Motor neuron (in vitro differentiated cells): Measurements from ENCODE around the gene ZNF367. TPM values are rescaled to one million over a fixed set of nuclear protein-coding genes. Genes with fewer than 3 reads are reported as not detected.
"Not testable (repeated sequence)": the region's sequence is repeated elsewhere in the genome, so short reads cannot be mapped to it uniquely, and the experiment has no call there.

ENCODE experiments used
- ATAC-seq, 8 experiments: fragments of 200-7000 bp; cut with Tn5 transposase; replicated peaks in 6 of 8; 2 replicates each; pipeline ENCODE4 v1.8.0; 2021; ENCODE audit warnings: mild to moderate bottlenecking in 8 of 8, moderate library complexity in 8 of 8
- H3K27ac ChIP-seq, 2 donors: fragments of 250-450 bp; sonication (Bioruptor Pico); 2 replicates each; pipeline ENCODE4 v1.9.0; 2021; ENCODE audit warnings: antibody characterized with exemption in 2 of 2, mild to moderate bottlenecking in 2 of 2, moderate library complexity in 1 of 2
- H3K4me1 ChIP-seq, 2 donors: fragments of 250-450 bp; sonication (Bioruptor Pico); replicated peaks in 1 of 2; 2 replicates each; pipeline ENCODE4 v1.6.1; 2021; ENCODE audit warnings: antibody characterized with exemption in 2 of 2, mild to moderate bottlenecking in 2 of 2, moderate library complexity in 1 of 2
- H3K4me3 ChIP-seq, 5 donors: fragments of 250-450 bp; sonication (Bioruptor Pico); 2 replicates each; pipeline ENCODE4 v1.9.0; 2021; ENCODE audit warnings: antibody characterized with exemption in 5 of 5, mild to moderate bottlenecking in 5 of 5, moderate library complexity in 4 of 5
- WGBS, 10 experiments: fragments of 450-650 bp; shearing (Covaris generic); methylation state at CpG; one replicate each; pipeline ENCODE4 v1.0.0; 2022; 5-methylcytosine and 5-hydroxymethylcytosine counted together
- in situ Hi-C, 9 experiments: fragments of 400-800 bp; cut with MboI; loops; one replicate each; pipeline ENCODE4 v1.15.0; 2021; ENCODE audit warnings: low sequenced_read_pairs in 9 of 9, low pct_unique_long_range_greater_than_20kb in 2 of 9; ENCODE audit not compliant: unreplicated experiment in 9 of 9
- total RNA-seq, 8 experiments: library from RNA; unstranded; fragments of 300-600 nt; gene quantifications; 2 replicates each; pipeline versions ENCODE4 v1.2.3 to v1.2.4, GENCODE V29; 2022

Gene ZNF367
- total RNA-seq, 8 experiments from 2014 or later = 0.25 to 10.9 (median 1.8) TPM

- in situ Hi-C loops = no loop called here
- WGBS, 10 experiments = 86 to 100% (median 100%) methylated on average over 1 of the region's 1 CpG
- Histone ChIP-seq H3K4me1 (no peaks in the 10 kb centered on the region), H3K4me3 (no peak overlapping the region), H3K27ac (no peak overlapping the region)
- ATAC-seq = no peak
These were observed 50.2 kb downstream of the ZNF367 start for GRCh38 chr9:96367943-96368342.

GRCh38 chr9:96363175-96363967, 54.8 kb downstream of the ZNF367 start:
- in situ Hi-C loops = no loop called here
- 89 to 97% (median 94%) methylated on average over 4 to 9 of the region's 9 CpGs for WGBS, 10 experiments
- Histone ChIP-seq H3K4me1 (no peaks in the 10 kb centered on the region), H3K4me3 (no peak overlapping the region), H3K27ac (no peak overlapping the region)
- ATAC-seq = no peak

GRCh38 chr9:96362119-96362518, 56.1 kb downstream of the ZNF367 start:
- in situ Hi-C loops, H3K27ac ChIP-seq: not testable (repeated sequence)
- 67 to 100% (median 95%) methylated on average over 1 to 6 of the region's 6 CpGs; no CpG with 5 or more reads in 1 of the 10 experiments for WGBS, 10 experiments

GRCh38 chr9:96361668-96362067, 56.5 kb downstream of the ZNF367 start:
- no peaks in the 10 kb centered on the region for H3K4me1 ChIP-seq
- no peak overlapping the region for H3K4me3 ChIP-seq
- no peak for ATAC-seq
- H3K27ac ChIP-seq = no peak overlapping the region
- in situ Hi-C loops = no loop called here
- 40 to 100% (median 94%) methylated on average over 1 to 6 of the region's 6 CpGs; no CpG with 5 or more reads in 1 of the 10 experiments for WGBS, 10 experiments

More at GRCh38 chr9:96362119-96362518, 56.1 kb downstream of the ZNF367 start:
- not testable (repeated sequence) for H3K4me3 ChIP-seq, H3K4me1 ChIP-seq, ATAC-seq

- in situ Hi-C loops = no loop called here
- Histone ChIP-seq H3K4me3 (no peak overlapping the region), H3K4me1 (no peaks in the 10 kb centered on the region), H3K27ac (no peak overlapping the region)
- WGBS, 10 experiments = 0 to 90% (median 82%) methylated on average over 1 to 2 of the region's 2 CpGs; no CpG with 5 or more reads in 4 of the 10 experiments
- ATAC-seq = no peak
These were observed 57.2 kb downstream of the ZNF367 start for GRCh38 chr9:96360976-96361375.

- 20 to 100% (median 100%) methylated on average over 1 to 3 of the region's 6 CpGs; no CpG with 5 or more reads in 4 of the 10 experiments for WGBS, 10 experiments
- in situ Hi-C loops, H3K4me3 ChIP-seq, H3K4me1 ChIP-seq, H3K27ac ChIP-seq: not testable (repeated sequence)
- ATAC-seq = peak in 2 of 8 experiments; percentile 75 to 80
These were observed 57.6 kb downstream of the ZNF367 start for GRCh38 chr9:96360523-96360922.

- peaks cover 17 to 22% of the 10 kb centered on the region in 2 donors for H3K4me1 ChIP-seq
- WGBS, 10 experiments = 0 to 100% (median 17%) methylated on average over 1 of the region's 1 CpG; no CpG with 5 or more reads in 2 of the 10 experiments
These were observed 67.3 kb downstream of the ZNF367 start for GRCh38 chr9:96350866-96351265.

GRCh38 chr9:96348261-96348660, 69.9 kb downstream of the ZNF367 start:
- 71 to 100% (median 100%) methylated on average over 1 to 3 of the region's 5 CpGs; no CpG with 5 or more reads in 5 of the 10 experiments for WGBS, 10 experiments
- Histone ChIP-seq H3K4me3 (no peak overlapping the region), H3K27ac (no peak overlapping the region), H3K4me1 (peaks cover 40 to 46% of the 10 kb centered on the region in 2 donors)
- ATAC-seq = peak in 1 of 8 experiments; percentile 41
- in situ Hi-C loops = loop anchor here in 2 of 9 experiments (25.0 kb wide), 1 partner anchor 314 kb away; the partner anchor contains the start of gene PRXL2C (in 2 of the 2)

More at GRCh38 chr9:96350866-96351265, 67.3 kb downstream of the ZNF367 start:
- in situ Hi-C loops = no loop called here
- Histone ChIP-seq H3K27ac (peak overlapping the region; percentile 44 to 75), H3K4me3 (no peak overlapping the region)
- ATAC-seq = peak in 5 of 8 experiments; percentile 51 to 85 (median 73)

- peak in 5 of 8 experiments; percentile 14 to 52 (median 36) for ATAC-seq
- Histone ChIP-seq H3K4me3 (no peak overlapping the region), H3K4me1 (peaks cover 39% of the 10 kb centered on the region in 2 donors), H3K27ac (peak overlapping the region; percentile 31 to 72)
- WGBS, 10 experiments = 8 to 100% (median 40%) methylated on average over 1 to 6 of the region's 9 CpGs; no CpG with 5 or more reads in 2 of the 10 experiments
- in situ Hi-C loops = loop anchor here in 2 of 9 experiments (25.0 kb wide), 1 partner anchor 317 kb away; the partner anchor contains the start of gene PRXL2C (in 2 of the 2)
These were observed 72.6 kb downstream of the ZNF367 start for GRCh38 chr9:96345551-96345950.

- in situ Hi-C loops = loop anchor here in 2 of 9 experiments (25.0 kb wide), 1 partner anchor 318 kb away; the partner anchor contains the start of gene PRXL2C (in 2 of the 2)
- peak; percentile 71 to 86 (median 82) for ATAC-seq
- peak overlapping the region in 1 of 2 donors; percentile 72 for H3K27ac ChIP-seq
- WGBS, 10 experiments = 4 to 83% (median 33%) methylated on average over 1 to 4 of the region's 6 CpGs; no CpG with 5 or more reads in 1 of the 10 experiments
- peaks cover 37 to 41% of the 10 kb centered on the region in 2 donors for H3K4me1 ChIP-seq
- H3K4me3 ChIP-seq = peak overlapping the region in 1 of 5 donors; percentile 8
These were observed 73.6 kb downstream of the ZNF367 start for GRCh38 chr9:96344458-96345180.

GRCh38 chr9:96343515-96344360, 74.4 kb downstream of the ZNF367 start:
- ATAC-seq = peak in 3 of 8 experiments; percentile 13 to 66 (median 13)
- Histone ChIP-seq H3K4me3 (no peak overlapping the region), H3K4me1 (peaks cover 41 to 43% of the 10 kb centered on the region in 2 donors), H3K27ac (peak overlapping the region; percentile 12 to 37)
- WGBS, 10 experiments = 7 to 86% (median 51%) methylated on average over 3 to 4 of the region's 5 CpGs
- in situ Hi-C loops = loop anchor here in 2 of 9 experiments (25.0 kb wide), 1 partner anchor 319 kb away; the partner anchor contains the start of gene PRXL2C (in 2 of the 2)
